Measurements from ENCODE around the gene SPATA2.

GRCh38 chr20:49889935-49890333 lies 25.4 kb downstream of the SPATA2 start:
- TF ChIP-seq, protein P1, sequence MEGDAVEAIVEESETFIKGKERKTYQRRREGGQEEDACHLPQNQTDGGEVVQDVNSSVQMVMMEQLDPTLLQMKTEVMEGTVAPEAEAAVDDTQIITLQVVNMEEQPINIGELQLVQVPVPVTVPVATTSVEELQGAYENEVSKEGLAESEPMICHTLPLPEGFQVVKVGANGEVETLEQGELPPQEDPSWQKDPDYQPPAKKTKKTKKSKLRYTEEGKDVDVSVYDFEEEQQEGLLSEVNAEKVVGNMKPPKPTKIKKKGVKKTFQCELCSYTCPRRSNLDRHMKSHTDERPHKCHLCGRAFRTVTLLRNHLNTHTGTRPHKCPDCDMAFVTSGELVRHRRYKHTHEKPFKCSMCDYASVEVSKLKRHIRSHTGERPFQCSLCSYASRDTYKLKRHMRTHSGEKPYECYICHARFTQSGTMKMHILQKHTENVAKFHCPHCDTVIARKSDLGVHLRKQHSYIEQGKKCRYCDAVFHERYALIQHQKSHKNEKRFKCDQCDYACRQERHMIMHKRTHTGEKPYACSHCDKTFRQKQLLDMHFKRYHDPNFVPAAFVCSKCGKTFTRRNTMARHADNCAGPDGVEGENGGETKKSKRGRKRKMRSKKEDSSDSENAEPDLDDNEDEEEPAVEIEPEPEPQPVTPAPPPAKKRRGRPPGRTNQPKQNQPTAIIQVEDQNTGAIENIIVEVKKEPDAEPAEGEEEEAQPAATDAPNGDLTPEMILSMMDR (IDR thresholded peaks at IDR 0.05): no peak
- no peak for TF ChIP-seq POLR2A (IDR thresholded peaks at IDR 0.05)
- TF ChIP-seq POLR2AphosphoS5 (IDR thresholded peaks at IDR 0.05; ENCODE audit: insufficient read depth in 1 of 2, low read depth in 1 of 2): no peak
